Esophagus squamous epithelium (tissue), 5 donors: ENCODE results near the gene MGAT5B. TPM values are rescaled to one million over a fixed set of nuclear protein-coding genes. Genes with fewer than 3 reads are reported as not detected.

Experiments
- DNase-seq: peaks from one replicate; lab custom pipeline; 2025; lab: John Stamatoyannopoulos, UW
- H3K27ac ChIP-seq, 4 donors: fragments of 200-600 bp; sonication (generic); one replicate each; pipeline ENCODE4 v1.5.1; 2016 to 2019; ENCODE audit warnings: mild to moderate bottlenecking in 1 of 4
- H3K27me3 ChIP-seq, 4 donors: fragments of 200-600 bp; sonication (generic); 1 replicate in 3 of 4; 2 replicates in 1 of 4; pipeline versions ENCODE4 v1.5.1 to v1.6.0; 2017 to 2021; ENCODE audit warnings: antibody characterized with exemption in 1 of 4
- H3K36me3 ChIP-seq, 3 donors: fragments of 200-600 bp; sonication (generic); one replicate each; pipeline ENCODE4 v1.5.1; 2016 to 2019
- H3K4me1 ChIP-seq, 3 donors: fragments of 200-600 bp; sonication (generic); one replicate each; pipeline ENCODE4 v1.5.1; 2017 to 2019
- H3K4me3 ChIP-seq, 4 donors: fragments of 200-600 bp; sonication (generic); 1 replicate in 3 of 4; 2 replicates in 1 of 4; pipeline ENCODE4 v1.5.1; 2016 to 2019; ENCODE audit warnings: mild to moderate bottlenecking in 2 of 4, moderate library complexity in 1 of 4
- H3K9me3 ChIP-seq, 3 donors: fragments of 200-600 bp; sonication (generic); one replicate each; pipeline ENCODE4 v1.5.1; 2016 to 2019
- CTCF ChIP-seq, 6 experiments: fragments of 450-650 bp in 4 of 6; fragments of 200-600 bp in 2 of 6; sonication (generic) in 2 of 6; IDR thresholded peaks; one replicate each; pipeline ENCODE4 v1.5.1; 2016 to 2019; ENCODE audit warnings: antibody characterized with exemption in 6 of 6, mild to moderate bottlenecking in 4 of 6, moderate library complexity in 4 of 6
- POLR2A ChIP-seq, 4 donors: fragments of 450-650 bp; IDR thresholded peaks; one replicate each; pipeline ENCODE4 v1.6.1; 2017; ENCODE audit warnings: antibody characterized with exemption in 4 of 4, mild to moderate bottlenecking in 4 of 4, moderate library complexity in 3 of 4
- WGBS, 2 donors: methylation state at CpG; one replicate each; pipeline ENCODE4 v1.1.5; 2018; 5-methylcytosine and 5-hydroxymethylcytosine counted together
- intact Hi-C: fragments of 100-400 bp; cut with DNase I; formaldehyde crosslinking; loops from one replicate; pipeline ENCODE4 v1.15.0; 2022
- total RNA-seq, 4 donors: library from RNA; depleted of rRNA; stranded (reverse); fragments of >200 nt; gene quantifications; one replicate each; pipeline ENCODE4 v1.1.0, GENCODE V29; 2016
- donor health status: DM: yes; HTN: yes; CAD: no.

The MGAT5B gene
- total RNA-seq, 4 donors from 2014 or later = 1.3 TPM; not detected in 3

GRCh38 chr17:76940738-76941350 is 72.6 kb downstream of the MGAT5B start:
- Histone ChIP-seq H3K27me3 (peaks cover 0 to 50% (median 0%) of the 10 kb centered on the region in 4 donors), H3K27ac (no peak overlapping the region), H3K4me3 (no peak overlapping the region), H3K9me3 (no peaks in the 10 kb centered on the region), H3K36me3 (no peaks in the 10 kb centered on the region), H3K4me1 (no peaks in the 10 kb centered on the region)
- DNase-seq = no peak
- TF ChIP-seq CTCF (IDR thresholded peaks at IDR 0.05) = no peak
- intact Hi-C loops = no loop called here
- WGBS, 2 donors = 78 to 86% methylated on average over 12 to 13 of the region's 13 CpGs

GRCh38 chr17:76943202-76943601 is 75.0 kb downstream of the MGAT5B start:
- WGBS, 2 donors = 73 to 78% methylated on average over 6 to 7 of the region's 7 CpGs
- Histone ChIP-seq H3K27me3 (peaks cover 0 to 45% (median 0%) of the 10 kb centered on the region in 4 donors), H3K4me3 (no peak overlapping the region), H3K36me3 (no peaks in the 10 kb centered on the region), H3K27ac (no peak overlapping the region), H3K9me3 (no peaks in the 10 kb centered on the region), H3K4me1 (no peaks in the 10 kb centered on the region)
- TF ChIP-seq POLR2A (IDR thresholded peaks at IDR 0.05) (no peak), CTCF (IDR thresholded peaks at IDR 0.05) (no peak)
- intact Hi-C loops = no loop called here
- no peak for DNase-seq

DNA sequence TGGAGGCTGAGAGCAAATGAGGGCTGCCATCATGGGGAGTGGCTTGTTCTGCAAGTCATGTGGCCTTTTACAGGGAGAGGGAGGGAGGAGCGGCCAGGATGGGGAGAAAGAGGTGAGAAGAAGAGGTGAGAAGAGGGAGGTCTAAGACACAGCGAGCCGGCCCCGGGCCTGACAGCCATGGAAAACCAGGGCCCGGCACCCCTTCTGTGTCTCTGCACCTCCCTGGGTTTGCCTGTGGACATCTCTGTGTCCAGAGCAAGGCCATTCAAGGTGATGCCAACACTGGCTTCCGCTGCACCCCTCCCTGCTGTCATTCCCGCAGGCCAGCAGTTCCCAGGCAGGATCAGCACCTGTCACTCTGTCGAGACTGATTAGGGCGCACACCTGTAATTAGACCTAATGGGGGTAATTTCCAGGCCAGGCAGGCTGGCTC is 75.6 kb downstream of the MGAT5B start:
- H3K4me3 ChIP-seq = no peak overlapping the region
- intact Hi-C loops = no loop called here

DNA sequence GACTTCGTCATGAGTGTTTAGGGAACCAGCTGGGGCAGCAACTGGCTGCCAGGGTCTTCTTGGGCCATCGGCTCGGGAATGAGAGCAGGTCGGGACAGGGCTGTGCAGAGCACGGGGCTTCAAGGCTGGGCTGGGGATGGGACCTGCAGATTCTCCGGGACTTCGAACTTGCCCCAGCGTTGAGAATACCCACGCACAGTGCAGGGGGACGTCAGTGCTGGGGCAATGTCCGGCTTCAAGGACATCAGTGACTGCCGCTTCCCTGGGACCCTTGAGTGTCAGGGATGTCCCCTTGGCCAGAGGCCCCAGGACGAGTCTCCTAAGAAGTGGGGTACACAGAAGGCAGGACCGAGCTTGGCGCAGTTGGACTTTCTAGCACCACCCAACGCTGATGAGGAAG is 76.3 kb downstream of the MGAT5B start:
- Histone ChIP-seq H3K27ac (no peak overlapping the region), H3K27me3 (peaks cover 0 to 54% (median 0%) of the 10 kb centered on the region in 4 donors), H3K4me1 (no peaks in the 10 kb centered on the region), H3K4me3 (no peak overlapping the region), H3K9me3 (no peaks in the 10 kb centered on the region), H3K36me3 (no peaks in the 10 kb centered on the region)
- WGBS, 2 donors = 50 to 85% methylated on average over 1 to 15 of the region's 16 CpGs
- no peak for DNase-seq
- intact Hi-C loops = no loop called here
- TF ChIP-seq POLR2A (IDR thresholded peaks at IDR 0.05) (no peak), CTCF (IDR thresholded peaks at IDR 0.05) (no peak)

More for the DNA sequence above, 75.6 kb downstream of the MGAT5B start:
- no peak for DNase-seq
- H3K36me3 ChIP-seq = no peaks in the 10 kb centered on the region
- no peaks in the 10 kb centered on the region for H3K9me3 ChIP-seq
- H3K27me3 ChIP-seq = peaks cover 0 to 49% (median 0%) of the 10 kb centered on the region in 4 donors
- no peak overlapping the region for H3K27ac ChIP-seq
- 71 to 79% methylated on average over 6 of the region's 9 CpGs for WGBS, 2 donors
- no peaks in the 10 kb centered on the region for H3K4me1 ChIP-seq
- TF ChIP-seq POLR2A (IDR thresholded peaks at IDR 0.05) (no peak), CTCF (IDR thresholded peaks at IDR 0.05) (no peak)

DNA sequence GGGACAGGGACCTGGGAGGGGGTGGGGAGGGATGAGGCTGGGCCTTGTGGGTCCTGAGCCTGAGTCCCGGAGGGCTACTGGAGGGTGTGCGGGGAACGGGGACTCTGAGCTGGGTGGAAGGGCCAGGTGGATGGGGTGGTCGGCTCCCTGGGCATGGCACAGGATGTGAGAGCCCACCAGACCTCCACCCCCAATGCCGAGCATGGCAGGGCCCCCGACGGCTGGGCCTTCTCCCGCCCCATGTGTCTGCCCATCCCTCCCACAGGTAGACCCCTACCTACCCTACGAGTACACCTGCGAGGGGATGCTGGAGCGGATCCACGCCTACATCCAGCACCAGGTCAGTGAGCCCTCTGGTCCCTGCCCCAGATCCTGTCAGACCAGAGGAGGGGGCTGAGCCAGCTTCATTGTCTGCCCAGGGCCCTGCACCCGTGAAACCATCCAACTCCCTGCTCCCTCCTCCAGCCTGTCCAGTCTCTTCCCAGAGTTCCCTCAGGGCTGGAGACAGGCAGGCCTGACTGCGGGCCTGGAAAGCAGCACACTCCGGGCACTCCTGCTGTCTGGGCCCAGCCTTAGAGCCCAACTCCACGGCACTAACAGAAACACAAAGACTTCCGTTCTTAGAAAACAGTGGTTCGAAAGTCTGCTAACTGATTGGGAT is 78.0 kb downstream of the MGAT5B start:
- Histone ChIP-seq H3K4me3 (no peak overlapping the region), H3K9me3 (no peaks in the 10 kb centered on the region), H3K36me3 (no peaks in the 10 kb centered on the region), H3K4me1 (no peaks in the 10 kb centered on the region), H3K27me3 (peaks cover 0 to 40% (median 0%) of the 10 kb centered on the region in 4 donors), H3K27ac (no peak overlapping the region)
- WGBS, 2 donors = 74 to 90% methylated on average over 3 to 4 of the region's 18 CpGs
- intact Hi-C loops = no loop called here
- DNase-seq = no peak
- no peak for TF ChIP-seq POLR2A (IDR thresholded peaks at IDR 0.05)
